IMR-90 (cell line): ENCODE measurements around the gene AMPD3. TPM values are rescaled to one million over a fixed set of nuclear protein-coding genes. Genes with fewer than 3 reads are reported as not detected.

Experiments
- ATAC-seq: fragments of 200-7000 bp; cut with Tn5 transposase; 2 replicates; pipeline ENCODE4 v1.9.1; 2020; ENCODE audit warnings: low read depth, mild to moderate bottlenecking, moderate library complexity
- BruUV-seq: library from RNA; stranded (reverse); fragments of 400-500 nt; replicated peaks from 2 replicates; lab custom pipeline; 2021; lab: Mats Ljungman, UMichigan
- CTCF ChIA-PET: fragments of 300-600 bp; formaldehyde crosslinking; extraction: SDS; loops from one replicate; lab custom pipeline; 2021; ENCODE audit warnings: antibody characterized with exemption; lab: Yijun Ruan, JAX
- POLR2A ChIA-PET: fragments of 300-600 bp; sonication (Branson Sonifier 250); formaldehyde crosslinking; loops from one replicate; lab custom pipeline; 2022; ENCODE audit warnings: antibody characterized with exemption; ENCODE audit not compliant: unreplicated experiment; lab: Charles Lee
- DNase-seq: peaks from one replicate; pipeline ENCODE4 v3.0.0; 2013
- H2AFZ ChIP-seq: replicated peaks from 2 replicates; pipeline ENCODE3; 2013; ENCODE audit warnings: low read length, mild to moderate bottlenecking; ENCODE audit not compliant: poor library complexity
- H2AK5ac ChIP-seq: 2 replicates; pipeline ENCODE4 v1.6.1; 2013; ENCODE audit warnings: low read depth, low read length, inconsistent platforms
- H2AK9ac ChIP-seq: replicated peaks from 2 replicates; pipeline ENCODE3; 2013; ENCODE audit warnings: mild to moderate bottlenecking, low read depth, low read length, moderate library complexity; ENCODE audit not compliant: poor library complexity
- H2BK120ac ChIP-seq: 2 replicates; pipeline ENCODE4 v1.6.1; 2013; ENCODE audit warnings: low read depth, low read length, inconsistent platforms
- H2BK15ac ChIP-seq: 3 replicates; pipeline ENCODE4 v1.6.1; 2013; ENCODE audit warnings: low read depth, low read length, inconsistent platforms
- H2BK20ac ChIP-seq: 2 replicates; pipeline ENCODE4 v1.6.1; 2013; ENCODE audit warnings: low read depth, mild to moderate bottlenecking, inconsistent platforms, low read length, moderate library complexity
- H2BK5ac ChIP-seq: 2 replicates; pipeline ENCODE4 v1.6.1; 2013; ENCODE audit warnings: mild to moderate bottlenecking, low read depth, low read length, inconsistent platforms; ENCODE audit not compliant: poor library complexity, severe bottlenecking
- H3K14ac ChIP-seq: replicated peaks from 2 replicates; pipeline ENCODE4 v1.6.1; 2013; ENCODE audit warnings: low read depth, low read length, inconsistent platforms
- H3K18ac ChIP-seq: 2 replicates; pipeline ENCODE4 v1.6.1; 2013; ENCODE audit warnings: low read depth, low read length, control low read depth
- H3K23ac ChIP-seq: 2 replicates; pipeline ENCODE4 v1.6.1; 2013; ENCODE audit warnings: low read depth, low read length, inconsistent platforms
- H3K27ac ChIP-seq: 2 replicates; pipeline ENCODE4 v1.5.1; 2013; ENCODE audit warnings: mild to moderate bottlenecking, control low read depth, low read length; ENCODE audit not compliant: insufficient read depth
- H3K27me3 ChIP-seq: 2 replicates; pipeline ENCODE4 v1.6.1; 2013; ENCODE audit warnings: low read length; ENCODE audit not compliant: control insufficient read depth, insufficient read depth
- H3K36me3 ChIP-seq: 2 replicates; pipeline ENCODE4 v1.6.1; 2013; ENCODE audit warnings: low read length, mixed read lengths; ENCODE audit not compliant: control insufficient read depth, insufficient read depth
- H3K4ac ChIP-seq: 2 replicates; pipeline ENCODE4 v1.6.1; 2013; ENCODE audit warnings: low read depth, low read length, inconsistent platforms
- H3K4me1 ChIP-seq: 2 replicates; pipeline ENCODE4 v1.6.1; 2013; ENCODE audit warnings: low read length, mixed read lengths; ENCODE audit not compliant: control insufficient read depth, insufficient read depth
- H3K4me2 ChIP-seq: 2 replicates; pipeline ENCODE4 v1.6.1; 2013; ENCODE audit warnings: low read depth, mild to moderate bottlenecking, control low read depth, low read length, moderate library complexity
- H3K4me3 ChIP-seq: 2 replicates; pipeline ENCODE4 v1.5.1; 2013; ENCODE audit warnings: low read depth, mild to moderate bottlenecking, control low read depth, low read length, moderate library complexity; ENCODE audit not compliant: insufficient read depth
- H3K56ac ChIP-seq: 2 replicates; pipeline ENCODE4 v1.6.1; 2013; ENCODE audit warnings: low read length, inconsistent platforms; ENCODE audit not compliant: insufficient read depth; ENCODE audit errors: extremely low read depth
- H3K79me1 ChIP-seq, 2 experiments: 2 replicates each; pipeline ENCODE4 v1.6.1; 2013; ENCODE audit warnings: low read length in 2 of 2, inconsistent platforms in 1 of 2, low read depth in 1 of 2
- H3K9ac ChIP-seq: 2 replicates; pipeline ENCODE4 v1.6.1; 2013; ENCODE audit warnings: low read depth, low read length, control low read depth
- H3K9me1 ChIP-seq: 2 replicates; pipeline ENCODE4 v1.6.1; 2013; ENCODE audit warnings: low read length, inconsistent platforms; ENCODE audit not compliant: insufficient read depth
- H3K9me3 ChIP-seq: 2 replicates; pipeline ENCODE4 v1.6.1; 2013; ENCODE audit warnings: low read length; ENCODE audit not compliant: control insufficient read depth, insufficient read depth
- H4K20me1 ChIP-seq: 2 replicates; pipeline ENCODE4 v1.6.1; 2013; ENCODE audit warnings: low read length, inconsistent platforms; ENCODE audit not compliant: insufficient read depth
- H4K5ac ChIP-seq: 2 replicates; pipeline ENCODE4 v1.6.1; 2013; ENCODE audit warnings: mild to moderate bottlenecking, low read depth, low read length, control low read depth
- H4K8ac ChIP-seq, 2 experiments: 2 replicates each; pipeline ENCODE4 v1.6.1; 2013; ENCODE audit warnings: low read depth in 2 of 2, low read length in 2 of 2, control low read depth in 1 of 2, inconsistent platforms in 1 of 2
- H4K91ac ChIP-seq: 2 replicates; pipeline ENCODE4 v1.6.1; 2013; ENCODE audit warnings: low read depth, low read length, inconsistent platforms; ENCODE audit not compliant: insufficient read depth
- BHLHE40 ChIP-seq: fragments of 150-350 bp; IDR thresholded peaks from 2 replicates; pipeline ENCODE4 v1.6.1; 2016; ENCODE audit warnings: mild to moderate bottlenecking, low read depth, low read length
- CEBPB ChIP-seq: IDR thresholded peaks from 2 replicates; pipeline ENCODE4 v1.6.1; 2012; ENCODE audit warnings: low read depth, low read length, improper control_type of control experiment
- CHD1 ChIP-seq: IDR thresholded peaks from 2 replicates; pipeline ENCODE4 v1.6.1; 2012; ENCODE audit warnings: low read depth, low read length, improper control_type of control experiment
- CTCF ChIP-seq: conservative IDR thresholded peaks from 2 replicates; pipeline ENCODE4 v1.5.1; 2012; ENCODE audit warnings: mild to moderate bottlenecking, low read depth, low read length, improper control_type of control experiment
- FOS ChIP-seq: fragments of 150-350 bp; IDR thresholded peaks from 2 replicates; pipeline ENCODE4 v1.6.1; 2016; ENCODE audit warnings: low read depth, low read length
- MAFK ChIP-seq: IDR thresholded peaks from 2 replicates; pipeline ENCODE4 v1.6.1; 2012; ENCODE audit warnings: low read depth, low read length, improper control_type of control experiment
- MAZ ChIP-seq: IDR thresholded peaks from 2 replicates; pipeline ENCODE4 v1.6.1; 2012; ENCODE audit warnings: low read depth, mild to moderate bottlenecking, low read length, improper control_type of control experiment, moderate library complexity, borderline replicate concordance
- MXI1 ChIP-seq: IDR thresholded peaks from 2 replicates; pipeline ENCODE4 v1.6.1; 2012; ENCODE audit warnings: low read depth, mild to moderate bottlenecking, low read length, moderate library complexity, borderline replicate concordance
- NFE2L2 ChIP-seq: fragments of 150-350 bp; IDR thresholded peaks from 2 replicates; pipeline ENCODE4 v1.6.1; 2016; ENCODE audit warnings: low read depth, mild to moderate bottlenecking, low read length
- POLR2A ChIP-seq: IDR thresholded peaks from 2 replicates; pipeline ENCODE4 v1.6.1; 2012; ENCODE audit warnings: mild to moderate bottlenecking, low read depth, low read length
- RAD21 ChIP-seq: IDR thresholded peaks from 2 replicates; pipeline ENCODE4 v1.6.1; 2012; ENCODE audit warnings: low read length, improper control_type of control experiment
- RCOR1 ChIP-seq: IDR thresholded peaks from 2 replicates; pipeline ENCODE4 v1.6.1; 2012; ENCODE audit warnings: mild to moderate bottlenecking, low read length, improper control_type of control experiment; ENCODE audit not compliant: insufficient replicate concordance
- RFX5 ChIP-seq: IDR thresholded peaks from 2 replicates; pipeline ENCODE4 v1.8.0; 2012; ENCODE audit warnings: low read depth, mild to moderate bottlenecking, low read length, moderate library complexity
- SMC3 ChIP-seq: fragments of 150-350 bp; IDR thresholded peaks from 2 replicates; pipeline ENCODE4 v1.6.1; 2016; ENCODE audit warnings: low read depth, mild to moderate bottlenecking, antibody characterized with exemption, low read length, moderate library complexity
- USF2 ChIP-seq: fragments of 150-350 bp; IDR thresholded peaks from 2 replicates; pipeline ENCODE4 v1.6.1; 2017; ENCODE audit warnings: mild to moderate bottlenecking, antibody characterized with exemption, low read length, low read depth
- WGBS, 2 experiments: methylation state at CpG; one replicate each; pipeline versions ENCODE4 v1.1.5 to v1.1.7; 2013; ENCODE audit warnings: missing lambda C conversion rate in 2 of 2; ENCODE audit not compliant: insufficient read length in 1 of 2; ENCODE audit errors: extremely low coverage in 2 of 2; 5-methylcytosine and 5-hydroxymethylcytosine counted together
- dilution Hi-C: fragments of 300-500 bp; cut with HindIII; formaldehyde crosslinking; loops from one replicate; pipeline ENCODE4 v1.14.3; 2018; ENCODE audit warnings: low sequenced_read_pairs; ENCODE audit not compliant: unreplicated experiment
- in situ Hi-C: fragments of 300-500 bp; cut with MboI; formaldehyde crosslinking; loops from 3 replicates; pipeline ENCODE4 v1.14.3; 2019; ENCODE audit warnings: low sequenced_read_pairs, inconsistent platforms, mixed read lengths
- intact Hi-C: fragments of 100-400 bp; cut with micrococcal nuclease; formaldehyde crosslinking; loops from 2 replicates; pipeline ENCODE4 v1.10.0; 2022
- polyA plus RNA-seq, 3 experiments: library from polyadenylated mRNA; depleted of rRNA; stranded (reverse); fragments of >200 nt; gene quantifications; 2 replicates each; pipeline ENCODE4 v1.2.3, GENCODE V29; 2012; ENCODE audit warnings: low replicate concordance in 1 of 3
- total RNA-seq: library from RNA; depleted of rRNA; stranded (reverse); fragments of >200 nt; gene quantifications from 2 replicates; pipeline ENCODE4 v1.2.3, GENCODE V29; 2012
- TF ChIP-seq, protein P1 (sequence below): fragments of 150-350 bp; IDR thresholded peaks from 2 replicates; pipeline ENCODE4 v1.6.1; 2016; ENCODE audit warnings: low read depth, mild to moderate bottlenecking, low read length, moderate library complexity, borderline replicate concordance

AMPD3 gene
- total and polyA plus RNA-seq, 2 of the 4 experiments (the other 2 are of a cell fraction) = 8.6 to 12.1 TPM

GRCh38 chr11:10542776-10543175 is 87.7 kb downstream of the AMPD3 start:
- Histone ChIP-seq H2BK15ac (no peak overlapping the region), H3K9ac (no peak overlapping the region), H3K56ac (no peak overlapping the region), H2AK5ac (no peak overlapping the region), H3K4me2 (no peak overlapping the region), H3K14ac (no peak overlapping the region), H3K27ac (no peak overlapping the region), H3K4me1 (peaks cover 2% of the 10 kb centered on the region), H4K5ac (no peak overlapping the region), H2AK9ac (no peak overlapping the region), H3K9me1 (peaks cover 7% of the 10 kb centered on the region), H3K9me3 (no peaks in the 10 kb centered on the region), H3K4ac (no peak overlapping the region), H3K27me3 (no peaks in the 10 kb centered on the region), H3K18ac (no peak overlapping the region), H3K23ac (no peak overlapping the region), H3K36me3 (no peaks in the 10 kb centered on the region), H2BK120ac (no peak overlapping the region), H3K4me3 (no peak overlapping the region), H4K20me1 (no peaks in the 10 kb centered on the region; the same call in 1 of the 2 replicates), H2BK5ac (no peak overlapping the region), H4K8ac (no peak overlapping the region), H2AFZ (no peak overlapping the region), H4K91ac (no peak overlapping the region), H3K79me1 (peaks cover 16 to 28% of the 10 kb centered on the region in 2 experiments), H2BK20ac (no peak overlapping the region)
- intact Hi-C loops = no loop called here
- no peak for TF ChIP-seq USF2
- TF ChIP-seq POLR2A = no peak
- TF ChIP-seq CHD1 = no peak
- TF ChIP-seq SMC3 = no peak
- TF ChIP-seq RAD21 = no peak
- TF ChIP-seq CTCF = no peak
- TF ChIP-seq BHLHE40 = no peak
- TF ChIP-seq MAFK = no peak
- no peak for TF ChIP-seq NFE2L2
- no peak for TF ChIP-seq FOS
- TF ChIP-seq, protein P1, sequence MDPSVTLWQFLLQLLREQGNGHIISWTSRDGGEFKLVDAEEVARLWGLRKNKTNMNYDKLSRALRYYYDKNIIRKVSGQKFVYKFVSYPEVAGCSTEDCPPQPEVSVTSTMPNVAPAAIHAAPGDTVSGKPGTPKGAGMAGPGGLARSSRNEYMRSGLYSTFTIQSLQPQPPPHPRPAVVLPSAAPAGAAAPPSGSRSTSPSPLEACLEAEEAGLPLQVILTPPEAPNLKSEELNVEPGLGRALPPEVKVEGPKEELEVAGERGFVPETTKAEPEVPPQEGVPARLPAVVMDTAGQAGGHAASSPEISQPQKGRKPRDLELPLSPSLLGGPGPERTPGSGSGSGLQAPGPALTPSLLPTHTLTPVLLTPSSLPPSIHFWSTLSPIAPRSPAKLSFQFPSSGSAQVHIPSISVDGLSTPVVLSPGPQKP = no peak
- TF ChIP-seq RFX5 = no peak
- TF ChIP-seq RCOR1 = no peak
- no peak for TF ChIP-seq MAZ
- TF ChIP-seq MXI1 = no peak
- no peak for TF ChIP-seq CEBPB
- dilution Hi-C loops = no loop called here
- in situ Hi-C loops = no loop called here
- ChIA-PET CTCF (no interaction called here), POLR2A (no interaction called here)
- no TSS peak for BruUV-seq
- no CpG with 5 or more reads among the region's 3 CpGs for WGBS, 2 experiments
- no peak for ATAC-seq
- no peak for DNase-seq
